HepG2 (cell line): Measurements from ENCODE around the gene MYL3. TPM values are rescaled to one million over a fixed set of nuclear protein-coding genes. Genes with fewer than 3 reads are reported as not detected.

ENCODE experiments used
- ATAC-seq: fragments of 200-7000 bp; cut with Tn5 transposase; 3 replicates; pipeline ENCODE4 v1.9.1; 2020; ENCODE audit warnings: mild to moderate bottlenecking, moderate library complexity
- BruUV-seq: library from RNA; stranded (reverse); fragments of 400-500 nt; replicated peaks from 2 replicates; lab custom pipeline; 2021; lab: Mats Ljungman, UMichigan
- CTCF ChIA-PET: fragments of 300-600 bp; formaldehyde crosslinking; extraction: SDS; loops from one replicate; lab custom pipeline; 2021; ENCODE audit warnings: low total read pairs, inconsistent platforms, low intra/inter-chr PET ratio; lab: Yijun Ruan, JAX
- POLR2A ChIA-PET: fragments of 350-600 bp; sonication (Branson Sonifier 250); formaldehyde crosslinking; loops from one replicate; lab custom pipeline; 2020; ENCODE audit warnings: antibody characterized with exemption, inconsistent platforms; lab: Yijun Ruan, JAX
- DNase-seq: peaks from one replicate; pipeline ENCODE4 v3.0.0-alpha.2; 2015; ENCODE audit warnings: low spot score
- FAIRE-seq: peaks from 3 replicates; lab custom pipeline; 2011; peaks lifted over from hg19 to GRCh38; lab: Jason Lieb, UNC
- H2AFZ ChIP-seq: one replicate; pipeline ENCODE4 v1.6.1; 2011; ENCODE audit warnings: low read length, inconsistent platforms
- H3K27ac ChIP-seq: fragments of 300-600 bp; 3 replicates; pipeline ENCODE4 v1.8.0; 2011; ENCODE audit warnings: mixed run types, mild to moderate bottlenecking, mixed read lengths, low read length, inconsistent platforms; ENCODE audit not compliant: insufficient read depth; ENCODE audit errors: extremely low read length
- H3K27me3 ChIP-seq, 2 experiments: fragments of 200-600 bp in 1 of 2; 2 replicates in 1 of 2; 3 replicates in 1 of 2; pipeline versions ENCODE4 v1.6.0 to v1.8.0; 2011; ENCODE audit warnings: low read length in 2 of 2, mild to moderate bottlenecking in 2 of 2, moderate library complexity in 2 of 2, inconsistent platforms in 1 of 2; ENCODE audit not compliant: insufficient read depth in 2 of 2, control insufficient read depth in 1 of 2
- H3K36me3 ChIP-seq, 2 experiments: fragments of 200-600 bp in 1 of 2; replicated peaks in 1 of 2; 2 replicates in 1 of 2; 3 replicates in 1 of 2; pipeline versions ENCODE4 v1.5.1 to v1.8.0; 2011; ENCODE audit warnings: low read length in 2 of 2, inconsistent platforms in 1 of 2; ENCODE audit not compliant: insufficient read depth in 2 of 2, control insufficient read depth in 1 of 2
- H3K4me1 ChIP-seq: 2 replicates; pipeline ENCODE4 v1.5.1; 2012; ENCODE audit warnings: low read length, inconsistent platforms; ENCODE audit not compliant: insufficient read depth
- H3K4me2 ChIP-seq: 2 replicates; pipeline ENCODE4 v1.6.0; 2011; ENCODE audit warnings: low read depth, low read length, inconsistent platforms
- H3K4me3 ChIP-seq, 3 experiments: fragments of 200-600 bp in 1 of 3; sonication (generic), shearing (Covaris generic) in 1 of 3; replicated peaks in 1 of 3; 2 replicates each; pipeline ENCODE4 v1.5.1; 2011 to 2016; ENCODE audit warnings: low read length in 3 of 3, inconsistent platforms in 2 of 3, low read depth in 2 of 3, mild to moderate bottlenecking in 2 of 3, control low read depth in 1 of 3, mixed read lengths in 1 of 3; ENCODE audit not compliant: insufficient read depth in 1 of 3
- H3K79me2 ChIP-seq: one replicate; pipeline ENCODE4 v1.6.1; 2011; ENCODE audit warnings: low read length, inconsistent platforms; ENCODE audit not compliant: insufficient read depth
- H3K9ac ChIP-seq: 2 replicates; pipeline ENCODE4 v1.6.0; 2011; ENCODE audit warnings: mild to moderate bottlenecking, low read depth, low read length, inconsistent platforms; ENCODE audit not compliant: insufficient read depth
- H3K9me3 ChIP-seq: 2 replicates; pipeline ENCODE4 v1.5.1; 2012; ENCODE audit warnings: mild to moderate bottlenecking, low read length
- H4K20me1 ChIP-seq: 2 replicates; pipeline ENCODE4 v1.6.0; 2011; ENCODE audit warnings: inconsistent platforms, mild to moderate bottlenecking, low read length, moderate library complexity; ENCODE audit not compliant: insufficient read depth
- ATF4 ChIP-seq, 2 experiments: fragments of 450-650 bp in 1 of 2; sonication (generic) in 1 of 2; formaldehyde crosslinking; IDR thresholded peaks; 2 replicates each; pipeline versions ENCODE4 v1.5.0 to v1.8.0; 2020 to 2022; ENCODE audit warnings: mild to moderate bottlenecking in 1 of 2, missing genetic modification reagents in 1 of 2
- E2F2 ChIP-seq: sonication (generic); formaldehyde crosslinking; IDR thresholded peaks from 2 replicates; pipeline ENCODE4 v1.4.0; 2020; ENCODE audit warnings: missing genetic modification reagents, borderline replicate concordance
- EED ChIP-seq: sonication (generic); formaldehyde crosslinking; IDR thresholded peaks from 2 replicates; pipeline ENCODE4 v1.5.0; 2020; ENCODE audit warnings: mild to moderate bottlenecking, missing genetic modification reagents
- MLLT10 ChIP-seq: sonication (generic); formaldehyde crosslinking; IDR thresholded peaks from 2 replicates; pipeline ENCODE4 v1.4.0; 2020; ENCODE audit warnings: missing genetic modification reagents
- RFXANK ChIP-seq: IDR thresholded peaks from 2 replicates; pipeline ENCODE4 v1.6.1; 2016
- XBP1 ChIP-seq: sonication (generic); formaldehyde crosslinking; IDR thresholded peaks from 2 replicates; pipeline ENCODE4 v1.5.0; 2020; ENCODE audit warnings: missing genetic modification reagents
- ZNF205 ChIP-seq: IDR thresholded peaks from 2 replicates; pipeline ENCODE4 v1.6.1; 2018; ENCODE audit warnings: missing biosample characterization, missing genetic modification reagents
- ZNF749 ChIP-seq: sonication (generic); formaldehyde crosslinking; IDR thresholded peaks from 2 replicates; pipeline ENCODE4 v1.8.0; 2022; ENCODE audit warnings: mild to moderate bottlenecking, missing genetic modification reagents, moderate library complexity, borderline replicate concordance
- ZNF878 ChIP-seq: sonication (generic); formaldehyde crosslinking; IDR thresholded peaks from 2 replicates; pipeline ENCODE4 v1.8.1; 2023; ENCODE audit warnings: mild to moderate bottlenecking, missing genetic modification reagents, moderate library complexity
- WGBS: methylation state at CpG from one replicate; pipeline ENCODE4 v1.1.6; 2017; ENCODE audit warnings: low lambda C conversion rate; 5-methylcytosine and 5-hydroxymethylcytosine counted together
- in situ Hi-C: cut with HindIII; loops from 2 replicates; pipeline ENCODE4 v1.10.0; 2017; ENCODE audit warnings: low pct_unique_long_range_greater_than_20kb; ENCODE audit not compliant: extremely low pct_ligation_motif_present
- intact Hi-C: fragments of 100-400 bp; cut with micrococcal nuclease; formaldehyde crosslinking; loops from one replicate; pipeline ENCODE4 v1.10.0; 2022; ENCODE audit not compliant: unreplicated experiment
- polyA plus RNA-seq, 8 experiments: library from polyadenylated mRNA; depleted of rRNA in 3 of 8; stranded (reverse) in 7 of 8; unstranded in 1 of 8; fragments of >200 nt; fragmentation: Illumina TruSeq in 4 of 8; extraction: Trizol in 4 of 8; gene quantifications; 2 replicates each; pipeline versions ENCODE4 v1.2.1 to v1.2.3, GENCODE V29; 2011 to 2016; ENCODE audit warnings: low read depth in 4 of 8, missing spikeins in 1 of 8, mixed read lengths in 1 of 8; ENCODE audit not compliant: insufficient read depth in 1 of 8
- total RNA-seq, 5 experiments: library from RNA; depleted of rRNA; stranded (reverse); fragments of >200 nt; fragmentation: Illumina TruSeq; extraction: Trizol; gene quantifications; 2 replicates each; pipeline ENCODE4 v1.2.3, GENCODE V29; 2016; ENCODE audit warnings: low read depth in 1 of 5

Gene MYL3
- total and polyA plus RNA-seq, 2 of the 13 experiments (the other 11 are each of a cell fraction or from before 2014, with no cell fraction given): not detected

GRCh38 chr3:46893763-46894162 is 30.5 kb upstream of the MYL3 start (continued):
- TF ChIP-seq RFXANK: no peak

GRCh38 chr3:46893146-46893748 is 30.0 kb upstream of the MYL3 start:
- POLR2A ChIA-PET: no interaction called here
- Histone ChIP-seq H3K27ac (no peak overlapping the region), H4K20me1 (no peaks in the 10 kb centered on the region), H3K4me1 (peaks cover 13% of the 10 kb centered on the region), H2AFZ (no peak overlapping the region), H3K27me3 (peaks cover 6 to 57% of the 10 kb centered on the region in 2 experiments; a peak in 4 of 5 replicates), H3K9me3 (no peaks in the 10 kb centered on the region), H3K79me2 (no peaks in the 10 kb centered on the region), H3K4me2 (no peak overlapping the region), H3K36me3 (no peaks in the 10 kb centered on the region), H3K4me3 (no peak overlapping the region), H3K9ac (no peak overlapping the region)
- 17% methylated on average over 2 of the region's 6 CpGs for WGBS
- no peak for TF ChIP-seq ZNF749 (CRISPR knock-in tag)
- no peak for TF ChIP-seq ATF4 (CRISPR knock-in tag; IDR thresholded peaks at IDR 0.05)
- TF ChIP-seq E2F2: no peak
- no peak for TF ChIP-seq EED (CRISPR knock-in tag)
- no peak for TF ChIP-seq XBP1 (CRISPR knock-in tag)
- no peak for TF ChIP-seq ZNF878 (CRISPR knock-in tag)
- TF ChIP-seq ZNF205: no peak
- no peak for TF ChIP-seq MLLT10 (CRISPR knock-in tag)
- BruUV-seq: no TSS peak
- DNase-seq (no peak), ATAC-seq (no peak), FAIRE-seq (no peak)
- CTCF ChIA-PET: interaction anchor here (1.9 kb wide), 1 partner anchor 188 kb away, joined by 5 read pairs; no protein-coding TSS in a partner anchor
- intact Hi-C loops: loop anchor here (2.0 kb wide), 1 partner anchor 32 kb away; no protein-coding TSS in a partner anchor
- in situ Hi-C loops: no loop called here
